ENCODE data around the gene MNT. TPM values are rescaled to one million over a fixed set of nuclear protein-coding genes. Genes with fewer than 3 reads are reported as not detected.
A peak's percentile ranks its signal among the peaks of the same experiment; 100 is the strongest.

Gene MNT
- polyA plus RNA-seq, 2 of the 4 experiments (the other 2 are of a cell fraction) = 4.5 to 25.9 TPM

DNA sequence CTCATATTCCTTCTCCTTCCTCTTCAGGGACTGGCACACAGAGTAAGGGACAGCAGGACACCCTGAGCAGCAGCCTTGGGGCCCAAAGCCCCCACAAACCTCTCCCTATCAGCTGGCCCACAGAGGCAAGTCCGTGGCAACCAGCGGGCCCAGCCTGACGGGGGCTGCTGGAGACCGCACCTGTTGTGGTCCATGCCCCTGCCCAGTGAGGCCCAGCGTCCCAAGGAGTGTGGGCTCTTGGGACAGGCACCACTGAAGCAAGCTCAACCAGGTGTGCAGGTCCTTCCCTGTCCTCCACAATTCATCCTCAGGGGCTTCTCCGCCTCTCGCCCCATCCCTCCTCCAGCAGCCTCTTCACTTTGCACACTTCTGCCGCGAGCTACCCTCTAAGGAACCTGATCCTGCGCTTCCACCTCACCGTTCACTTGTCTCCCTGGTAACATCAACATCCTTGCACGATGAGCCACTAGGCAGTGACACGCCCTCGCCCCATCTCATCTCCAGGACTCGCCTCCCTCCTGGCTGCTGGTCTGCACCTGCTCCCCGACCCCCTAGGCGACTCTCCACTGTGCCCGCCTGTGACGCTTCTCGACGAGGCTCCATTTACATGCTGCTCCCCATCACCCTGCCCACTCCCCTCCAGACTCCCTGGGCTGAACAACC lies 12.7 kb downstream of the MNT start:
- Histone ChIP-seq H3K4me2 (no peak overlapping the region), H3K4me3 (no peak overlapping the region), H3K4me1 (peaks cover 14% of the 10 kb centered on the region), H3K9me3 (no peaks in the 10 kb centered on the region), H3K27ac (no peak overlapping the region)
- ATAC-seq (no peak), FAIRE-seq (no peak), DNase-seq (ENCODE audit: low read depth in 1 of 2, low spot score in 1 of 2) (peak in 1 of 2 experiments; percentile 46)
- TF ChIP-seq ZC3H11A (IDR thresholded peaks at IDR 0.05) = no peak
- TF ChIP-seq CBX2 (IDR thresholded peaks at IDR 0.05; ENCODE audit: borderline replicate concordance, low read depth) = no peak
- TF ChIP-seq KDM1A (IDR thresholded peaks at IDR 0.05; ENCODE audit: low read depth) = no peak
- WGBS (ENCODE audit: missing lambda C conversion rate) = 91% methylated on average over 21 of the region's 21 CpGs
- CTCF ChIA-PET = interaction anchor here (1.2 to 24.9 kb wide), 3 partner anchors 8 to 34 kb away, joined by 3 to 1099 read pairs (median 12); partner anchors contain the start of gene MNT
- POLR2A ChIA-PET = interaction anchor here (1.4 kb wide), 1 partner anchor 11 kb away, joined by 5 read pairs; no protein-coding TSS in a partner anchor

DNA sequence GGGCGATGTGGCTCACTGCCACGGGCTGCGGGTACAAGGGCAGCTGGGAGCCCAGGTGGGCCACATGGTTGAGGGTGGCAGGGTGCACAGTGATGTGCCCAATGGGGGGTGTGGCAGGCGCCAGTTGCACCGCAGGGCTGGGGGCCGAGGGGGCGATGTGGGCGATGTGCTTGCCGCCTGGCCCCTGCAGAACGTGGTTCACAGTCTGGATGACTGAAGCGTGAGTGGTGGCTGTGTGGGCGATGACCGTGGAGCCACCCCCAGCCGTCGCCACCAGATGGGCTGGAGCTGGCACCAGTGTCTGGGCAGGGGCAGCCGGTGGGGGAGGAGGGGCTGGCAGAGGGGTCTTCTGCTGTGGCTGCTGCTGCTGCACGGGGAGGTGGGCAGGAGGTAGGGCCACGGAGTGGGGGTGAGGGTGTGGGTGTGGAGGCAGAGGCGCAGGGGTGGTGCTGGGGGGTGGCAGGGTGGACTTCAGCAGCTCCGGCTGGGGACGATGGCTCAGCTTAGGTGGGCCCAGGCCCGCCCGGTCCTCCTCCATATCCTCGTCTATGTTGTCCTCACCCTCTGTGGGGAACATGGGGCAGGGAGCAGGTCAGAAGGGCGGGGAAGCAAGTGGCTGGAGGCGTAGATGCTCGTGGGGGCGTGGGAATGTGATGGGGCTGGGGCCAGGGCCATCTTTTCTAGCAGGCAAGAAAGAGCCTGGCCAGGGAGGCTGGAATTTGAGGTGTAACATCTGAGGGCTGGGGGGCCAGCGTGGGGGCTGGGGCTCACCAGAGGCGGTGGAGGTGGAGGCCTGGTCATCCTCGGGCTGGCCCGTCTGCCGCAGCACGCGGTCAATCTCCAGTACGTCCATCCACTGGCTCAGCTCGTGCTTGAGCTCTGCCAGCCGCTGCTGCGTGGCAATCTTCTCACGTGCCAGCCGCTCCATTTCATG lies 13.5 kb downstream of the MNT start:
- Histone ChIP-seq H3K4me1 (peaks cover 18% of the 10 kb centered on the region), H3K4me3 (no peak overlapping the region), H3K9me3 (no peaks in the 10 kb centered on the region), H3K4me2 (no peak overlapping the region), H3K27ac (no peak overlapping the region)
- DNase-seq (ENCODE audit: low read depth in 1 of 2, low spot score in 1 of 2) (no peak), ATAC-seq (no peak), FAIRE-seq (no peak)
- CTCF ChIA-PET = interaction anchor here (2.8 to 24.9 kb wide), 3 partner anchors 23 to 34 kb away, joined by 12 to 1099 read pairs (median 255); partner anchors contain the start of gene MNT
- WGBS (ENCODE audit: missing lambda C conversion rate) = 91% methylated on average over 33 of the region's 41 CpGs
- TF ChIP-seq MAFK (IDR thresholded peaks at IDR 0.05; ENCODE audit: partially characterized antibody) (no peak), POLR2AphosphoS2 (conservative IDR thresholded peaks at IDR 0.05; ENCODE audit: low read length) (peak; percentile 77)
- POLR2A ChIA-PET = interaction anchor here (1.4 kb wide), 1 partner anchor 12 kb away, joined by 5 read pairs; no protein-coding TSS in a partner anchor

GRCh38 chr17:2386400-2387085 lies 14.3 kb downstream of the MNT start:
- POLR2A ChIA-PET = no interaction called here
- Histone ChIP-seq H3K4me2 (no peak overlapping the region), H3K4me3 (no peak overlapping the region), H3K9me3 (no peaks in the 10 kb centered on the region), H3K27ac (no peak overlapping the region), H3K4me1 (peaks cover 11% of the 10 kb centered on the region)
- ATAC-seq = no peak
- CTCF ChIA-PET = interaction anchor here (2.8 to 24.9 kb wide), 3 partner anchors 22 to 33 kb away, joined by 12 to 1099 read pairs (median 255); partner anchors contain the start of gene MNT
- 86% methylated on average over 14 of the region's 22 CpGs for WGBS (ENCODE audit: missing lambda C conversion rate)
- no peak for FAIRE-seq
- DNase-seq (ENCODE audit: low read depth in 1 of 2, low spot score in 1 of 2) = peak in 1 of 2 experiments; percentile 42
- TF ChIP-seq ZSCAN20 (CRISPR knock-in tag; IDR thresholded peaks at IDR 0.05) (no peak), KDM1A (IDR thresholded peaks at IDR 0.05; ENCODE audit: low read depth) (no peak), SMC3 (IDR thresholded peaks at IDR 0.05) (no peak), JUNB (IDR thresholded peaks at IDR 0.05) (no peak), PBX3 (IDR thresholded peaks at IDR 0.05) (no peak), RARB (CRISPR knock-in tag; IDR thresholded peaks at IDR 0.05) (no peak), CBX2 (IDR thresholded peaks at IDR 0.05; ENCODE audit: borderline replicate concordance, low read depth) (no peak), HEYL (CRISPR knock-in tag; IDR thresholded peaks at IDR 0.05) (no peak), RNF2 (IDR thresholded peaks at IDR 0.05; ENCODE audit: borderline replicate concordance, low read depth) (no peak), ZFP36 (IDR thresholded peaks at IDR 0.05; ENCODE audit: borderline replicate concordance, partially characterized antibody) (no peak), RFX5 (IDR thresholded peaks at IDR 0.05) (no peak), NFE2L2 (conservative IDR thresholded peaks at IDR 0.05; ENCODE audit: low read length) (no peak)
- TF ChIP-seq, protein P1, sequence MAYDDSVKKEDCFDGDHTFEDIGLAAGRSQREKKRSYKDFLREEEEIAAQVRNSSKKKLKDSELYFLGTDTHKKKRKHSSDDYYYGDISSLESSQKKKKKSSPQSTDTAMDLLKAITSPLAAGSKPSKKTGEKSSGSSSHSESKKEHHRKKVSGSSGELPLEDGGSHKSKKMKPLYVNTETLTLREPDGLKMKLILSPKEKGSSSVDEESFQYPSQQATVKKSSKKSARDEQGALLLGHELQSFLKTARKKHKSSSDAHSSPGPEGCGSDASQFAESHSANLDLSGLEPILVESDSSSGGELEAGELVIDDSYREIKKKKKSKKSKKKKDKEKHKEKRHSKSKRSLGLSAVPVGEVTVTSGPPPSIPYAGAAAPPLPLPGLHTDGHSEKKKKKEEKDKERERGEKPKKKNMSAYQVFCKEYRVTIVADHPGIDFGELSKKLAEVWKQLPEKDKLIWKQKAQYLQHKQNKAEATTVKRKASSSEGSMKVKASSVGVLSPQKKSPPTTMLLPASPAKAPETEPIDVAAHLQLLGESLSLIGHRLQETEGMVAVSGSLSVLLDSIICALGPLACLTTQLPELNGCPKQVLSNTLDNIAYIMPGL (CRISPR knock-in tag; IDR thresholded peaks at IDR 0.05; ENCODE audit: borderline replicate concordance) = no peak
- TF ChIP-seq, protein P2, sequence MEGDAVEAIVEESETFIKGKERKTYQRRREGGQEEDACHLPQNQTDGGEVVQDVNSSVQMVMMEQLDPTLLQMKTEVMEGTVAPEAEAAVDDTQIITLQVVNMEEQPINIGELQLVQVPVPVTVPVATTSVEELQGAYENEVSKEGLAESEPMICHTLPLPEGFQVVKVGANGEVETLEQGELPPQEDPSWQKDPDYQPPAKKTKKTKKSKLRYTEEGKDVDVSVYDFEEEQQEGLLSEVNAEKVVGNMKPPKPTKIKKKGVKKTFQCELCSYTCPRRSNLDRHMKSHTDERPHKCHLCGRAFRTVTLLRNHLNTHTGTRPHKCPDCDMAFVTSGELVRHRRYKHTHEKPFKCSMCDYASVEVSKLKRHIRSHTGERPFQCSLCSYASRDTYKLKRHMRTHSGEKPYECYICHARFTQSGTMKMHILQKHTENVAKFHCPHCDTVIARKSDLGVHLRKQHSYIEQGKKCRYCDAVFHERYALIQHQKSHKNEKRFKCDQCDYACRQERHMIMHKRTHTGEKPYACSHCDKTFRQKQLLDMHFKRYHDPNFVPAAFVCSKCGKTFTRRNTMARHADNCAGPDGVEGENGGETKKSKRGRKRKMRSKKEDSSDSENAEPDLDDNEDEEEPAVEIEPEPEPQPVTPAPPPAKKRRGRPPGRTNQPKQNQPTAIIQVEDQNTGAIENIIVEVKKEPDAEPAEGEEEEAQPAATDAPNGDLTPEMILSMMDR (IDR thresholded peaks at IDR 0.05) = no peak
